SK-N-MC (cell line): ENCODE results near the gene HAGHL.

Source experiments
- DNase-seq: peaks from one replicate; pipeline ENCODE4 v3.0.0-alpha.2; 2011; ENCODE audit warnings: low read depth, low spot score
- H3K27ac ChIP-seq: fragments of 200-600 bp; sonication (generic); 2 replicates; pipeline ENCODE4 v1.5.1; 2016; ENCODE audit warnings: mixed run types
- H3K36me3 ChIP-seq: fragments of 200-600 bp; sonication (generic); 2 replicates; pipeline ENCODE4 v1.6.1; 2017; ENCODE audit warnings: antibody characterized with exemption, low read length, mixed read lengths; ENCODE audit not compliant: insufficient read depth
- H3K4me3 ChIP-seq: fragments of 200-600 bp; sonication (generic); 2 replicates; pipeline ENCODE4 v1.5.1; 2016
- H3K9ac ChIP-seq: fragments of 200-600 bp; sonication (generic); 2 replicates; pipeline ENCODE4 v1.8.0; 2017; ENCODE audit warnings: mixed run types, mixed read lengths; ENCODE audit not compliant: insufficient read length
- H3K9me3 ChIP-seq: fragments of 200-600 bp; sonication (generic); 2 replicates; pipeline ENCODE4 v1.6.1; 2017; ENCODE audit warnings: low read depth, mild to moderate bottlenecking, antibody characterized with exemption, low read length, moderate library complexity, mixed read lengths
- EZH2 ChIP-seq: fragments of 200-600 bp; sonication (generic); IDR thresholded peaks from one replicate; pipeline ENCODE4 v1.6.1; 2017; ENCODE audit warnings: antibody characterized with exemption
- FOXP2 ChIP-seq: optimal IDR thresholded peaks from 2 replicates; pipeline ENCODE3; 2011; ENCODE audit warnings: mild to moderate bottlenecking, moderate library complexity; ENCODE audit not compliant: insufficient read depth; ENCODE audit errors: extremely low read length, control extremely low read depth
- POLR2AphosphoS5 ChIP-seq: IDR thresholded peaks from 2 replicates; pipeline ENCODE4 v1.6.1; 2012; ENCODE audit warnings: mild to moderate bottlenecking, low read depth, low read length, borderline replicate concordance

The HAGHL gene

DNA sequence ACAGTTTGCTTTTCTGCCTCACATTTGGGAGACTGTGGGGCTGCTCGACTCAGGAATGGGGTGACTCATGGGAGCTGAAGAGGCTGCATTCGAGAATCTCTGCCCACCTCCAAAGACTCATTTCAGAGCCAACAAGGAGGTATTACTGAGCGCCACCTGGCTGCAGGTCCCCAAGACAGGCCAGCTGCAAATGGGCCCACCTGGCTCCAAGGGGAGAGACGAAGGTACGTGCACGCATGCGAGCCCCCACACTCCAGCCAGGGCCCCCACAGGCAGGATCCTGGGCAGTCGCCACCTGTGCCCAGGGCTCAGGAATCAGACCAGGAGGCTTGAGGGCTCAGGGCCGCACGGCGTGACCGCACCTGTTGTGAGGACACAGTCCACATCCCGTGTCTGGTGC is 6.0 kb downstream of the HAGHL start:
- no peak overlapping the region for H3K27ac ChIP-seq
- no peak overlapping the region for H3K4me3 ChIP-seq
- H3K9ac ChIP-seq: no peak overlapping the region
- no peak for DNase-seq
- H3K36me3 ChIP-seq: no peaks in the 10 kb centered on the region; the same call in 1 of the 2 replicates
- no peak for TF ChIP-seq POLR2AphosphoS5
- no peak for TF ChIP-seq FOXP2
- TF ChIP-seq EZH2: no peak
- H3K9me3 ChIP-seq: no peaks in the 10 kb centered on the region

DNA sequence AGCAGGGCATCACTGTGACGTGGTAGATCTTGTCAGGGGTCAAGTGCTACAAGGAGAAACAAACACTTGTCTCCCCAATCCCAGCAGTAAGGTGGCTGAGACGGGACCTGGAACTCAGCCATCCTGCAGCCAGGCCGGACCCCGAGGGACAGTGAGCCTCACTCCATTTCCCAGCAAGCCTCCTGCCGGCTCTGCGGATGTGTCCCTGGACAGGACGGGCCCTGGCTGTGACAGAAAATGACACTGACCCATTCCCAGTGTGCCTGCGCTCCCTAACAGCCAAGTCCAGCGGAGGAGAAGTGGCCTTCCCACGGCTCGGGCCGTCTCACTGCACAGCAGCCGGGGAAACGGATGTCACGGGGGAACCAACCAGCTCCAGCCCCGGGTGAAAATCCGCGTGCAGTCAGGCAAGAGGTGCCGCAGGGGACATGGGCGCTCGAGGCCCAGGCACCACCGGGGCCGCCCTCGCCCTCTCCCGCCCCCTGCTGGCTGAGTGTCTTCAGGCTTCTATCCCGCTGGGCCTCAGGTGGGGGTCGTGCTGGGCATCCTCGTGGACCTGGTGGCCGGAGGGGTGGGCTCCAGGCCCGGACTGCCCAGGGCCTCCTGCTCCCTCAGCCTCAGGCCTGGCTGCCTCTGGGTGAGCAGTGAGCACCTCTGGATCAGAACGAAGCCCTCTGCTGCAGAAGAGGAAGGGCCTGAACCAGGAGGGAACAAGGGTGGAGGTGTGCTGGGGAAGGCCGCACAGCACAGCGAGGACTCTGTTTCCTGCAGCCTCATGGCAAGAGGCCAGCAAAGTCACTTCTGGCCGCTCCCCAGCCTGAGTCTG is 6.7 kb downstream of the HAGHL start:
- no peak overlapping the region for H3K4me3 ChIP-seq
- no peak for TF ChIP-seq FOXP2
- TF ChIP-seq POLR2AphosphoS5: no peak
- TF ChIP-seq EZH2: no peak
- no peaks in the 10 kb centered on the region; the same call in 1 of the 2 replicates for H3K36me3 ChIP-seq
- no peak overlapping the region for H3K27ac ChIP-seq
- no peak overlapping the region for H3K9ac ChIP-seq
- H3K9me3 ChIP-seq: no peaks in the 10 kb centered on the region
- DNase-seq: no peak

DNA sequence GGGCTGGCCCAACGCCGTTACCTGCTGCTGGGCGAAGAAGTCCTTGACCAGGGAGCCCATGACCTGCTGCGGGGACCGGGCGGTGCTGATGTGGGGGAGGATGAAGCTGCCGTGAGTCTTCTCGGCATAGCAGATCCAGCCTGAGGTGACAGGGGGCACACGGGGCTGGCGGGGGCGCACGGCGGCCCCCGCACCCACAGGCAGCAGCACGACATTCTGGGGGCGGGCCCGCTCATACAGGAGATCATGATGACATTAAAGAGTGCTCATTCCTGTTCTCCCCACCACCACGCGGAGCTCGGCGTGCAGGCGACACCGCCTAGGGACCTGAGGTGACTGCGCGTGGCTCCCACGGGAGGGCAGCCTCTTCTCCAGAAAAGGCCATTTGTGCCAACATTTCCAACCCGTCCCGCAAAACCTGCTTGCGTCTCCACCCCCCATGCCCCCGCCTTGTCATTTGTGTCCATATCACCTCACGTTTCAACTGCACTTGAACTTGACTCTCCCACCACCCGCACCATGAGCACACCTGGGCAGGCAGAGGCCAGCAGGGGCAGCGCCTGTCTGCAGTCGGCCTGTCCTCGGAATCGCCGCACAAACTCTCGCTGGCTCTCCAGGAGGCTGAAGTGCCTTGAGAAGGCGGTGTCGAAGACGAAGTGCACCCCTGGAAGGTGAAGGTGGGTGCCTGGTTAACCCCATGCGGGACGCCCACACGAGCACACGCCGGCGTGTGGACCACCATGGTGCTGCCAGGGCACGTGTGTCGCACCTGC is 7.5 kb downstream of the HAGHL start:
- no peak overlapping the region for H3K27ac ChIP-seq
- no peak for DNase-seq
- no peaks in the 10 kb centered on the region for H3K9me3 ChIP-seq
- H3K4me3 ChIP-seq: no peak overlapping the region
- H3K9ac ChIP-seq: no peak overlapping the region
- TF ChIP-seq POLR2AphosphoS5 (no peak), FOXP2 (no peak), EZH2 (no peak)
- H3K36me3 ChIP-seq: no peaks in the 10 kb centered on the region; the same call in 1 of the 2 replicates

DNA sequence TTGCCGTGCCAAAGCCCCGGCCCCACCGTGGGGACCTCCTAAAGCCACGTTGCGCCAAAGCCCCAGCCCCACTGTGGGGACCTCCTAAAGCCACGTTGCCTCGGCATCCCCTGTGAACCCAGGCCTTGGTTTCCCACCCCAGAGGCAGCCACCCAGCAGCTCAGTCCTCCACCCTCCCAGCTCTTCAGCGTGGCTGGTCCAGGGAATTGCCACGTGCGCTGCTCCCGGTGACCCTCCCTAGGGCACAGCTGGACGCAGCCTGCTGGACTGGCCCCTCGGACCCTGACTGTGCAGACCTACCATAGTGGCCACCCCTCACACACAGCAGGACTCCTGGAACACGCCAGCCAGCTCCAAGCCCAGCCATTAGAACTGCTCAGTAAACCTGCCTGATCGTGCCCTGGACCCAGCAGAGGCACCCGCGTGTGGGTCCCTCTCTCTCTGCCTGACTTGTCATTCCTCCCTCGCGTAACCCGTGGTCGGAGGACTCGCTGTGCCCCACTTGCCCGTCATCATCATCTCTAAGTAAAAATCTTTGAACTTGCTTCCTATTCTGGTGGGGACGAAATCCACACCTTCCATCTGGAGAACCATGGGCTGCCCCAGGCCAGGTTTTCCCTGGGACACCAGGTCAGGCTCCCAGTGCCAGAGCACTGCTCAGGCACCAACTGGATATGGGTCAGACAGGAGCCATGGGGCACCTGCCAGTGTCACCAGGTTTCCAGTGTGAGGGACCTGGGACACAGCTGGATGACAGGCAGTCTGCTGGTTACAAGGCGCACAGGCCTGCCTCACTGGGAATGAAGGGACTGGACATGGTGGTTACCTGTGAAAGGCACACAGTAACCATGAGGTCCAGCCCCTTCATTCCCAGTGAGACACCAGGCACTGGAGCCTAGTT is 8.3 kb downstream of the HAGHL start:
- H3K36me3 ChIP-seq: no peaks in the 10 kb centered on the region; the same call in 1 of the 2 replicates
- no peak overlapping the region for H3K27ac ChIP-seq
- no peaks in the 10 kb centered on the region for H3K9me3 ChIP-seq
- no peak for DNase-seq
- TF ChIP-seq FOXP2 (no peak), EZH2 (no peak), POLR2AphosphoS5 (no peak)
- H3K9ac ChIP-seq: no peak overlapping the region
- H3K4me3 ChIP-seq: no peak overlapping the region

DNA sequence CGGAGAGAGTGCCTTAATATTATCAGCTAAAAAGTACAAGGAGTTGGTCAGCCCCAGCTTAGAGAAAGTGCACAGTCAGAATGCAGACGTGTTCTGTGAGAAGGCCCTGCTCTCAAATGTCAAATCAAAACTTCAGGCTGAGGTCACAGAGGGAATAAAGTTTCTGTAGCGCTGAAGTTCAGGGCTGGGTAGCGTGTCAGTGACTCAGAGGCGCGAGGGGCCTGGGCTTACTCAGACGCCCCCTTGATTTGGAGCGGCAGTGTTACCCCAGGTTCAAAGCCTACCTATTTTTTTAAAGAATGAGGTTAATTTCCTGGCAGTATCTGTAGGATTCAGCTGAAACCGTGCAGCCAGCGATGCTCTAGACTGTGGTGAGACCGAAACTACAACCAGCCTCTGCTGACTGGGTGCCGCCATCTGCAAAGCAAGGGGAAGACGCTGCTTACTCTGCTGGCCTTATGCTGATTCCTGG is 9.1 kb downstream of the HAGHL start:
- TF ChIP-seq FOXP2 (no peak), EZH2 (no peak), POLR2AphosphoS5 (no peak)
- Histone ChIP-seq H3K27ac (no peak overlapping the region), H3K36me3 (no peaks in the 10 kb centered on the region; the same call in 1 of the 2 replicates), H3K9ac (no peak overlapping the region), H3K9me3 (no peaks in the 10 kb centered on the region), H3K4me3 (no peak overlapping the region)
- no peak for DNase-seq

DNA sequence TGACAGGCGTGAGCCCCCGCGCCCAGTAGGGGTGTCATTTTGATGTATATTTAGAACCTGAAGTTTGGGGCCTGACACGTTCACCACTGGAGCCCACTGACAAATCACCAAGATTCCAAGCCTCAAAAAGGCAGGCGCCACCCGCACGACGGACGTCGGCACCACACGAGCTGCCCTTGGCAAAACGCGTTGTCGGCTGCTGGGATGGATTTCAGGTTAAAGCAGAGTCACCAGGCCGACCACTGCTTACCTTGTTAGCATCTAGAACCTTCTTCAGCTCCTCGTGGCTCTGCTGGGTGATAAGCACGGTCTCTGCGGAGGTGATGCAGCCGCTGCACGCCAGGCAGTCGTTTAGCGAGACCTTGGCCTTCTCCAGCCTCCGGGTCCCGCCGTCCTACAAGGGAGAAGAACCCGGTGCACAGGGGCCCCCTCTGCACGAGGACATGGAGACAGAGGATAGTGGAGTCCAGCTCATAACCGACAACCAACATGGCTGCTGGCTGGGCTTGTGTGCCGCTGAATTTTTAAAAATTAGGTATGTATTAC is 10.1 kb downstream of the HAGHL start:
- no peak overlapping the region for H3K9ac ChIP-seq
- no peak overlapping the region for H3K4me3 ChIP-seq
- H3K36me3 ChIP-seq: no peaks in the 10 kb centered on the region; the same call in 1 of the 2 replicates
- H3K9me3 ChIP-seq: no peaks in the 10 kb centered on the region
- no peak overlapping the region for H3K27ac ChIP-seq
- DNase-seq: no peak
- TF ChIP-seq FOXP2 (no peak), EZH2 (no peak), POLR2AphosphoS5 (no peak)

DNA sequence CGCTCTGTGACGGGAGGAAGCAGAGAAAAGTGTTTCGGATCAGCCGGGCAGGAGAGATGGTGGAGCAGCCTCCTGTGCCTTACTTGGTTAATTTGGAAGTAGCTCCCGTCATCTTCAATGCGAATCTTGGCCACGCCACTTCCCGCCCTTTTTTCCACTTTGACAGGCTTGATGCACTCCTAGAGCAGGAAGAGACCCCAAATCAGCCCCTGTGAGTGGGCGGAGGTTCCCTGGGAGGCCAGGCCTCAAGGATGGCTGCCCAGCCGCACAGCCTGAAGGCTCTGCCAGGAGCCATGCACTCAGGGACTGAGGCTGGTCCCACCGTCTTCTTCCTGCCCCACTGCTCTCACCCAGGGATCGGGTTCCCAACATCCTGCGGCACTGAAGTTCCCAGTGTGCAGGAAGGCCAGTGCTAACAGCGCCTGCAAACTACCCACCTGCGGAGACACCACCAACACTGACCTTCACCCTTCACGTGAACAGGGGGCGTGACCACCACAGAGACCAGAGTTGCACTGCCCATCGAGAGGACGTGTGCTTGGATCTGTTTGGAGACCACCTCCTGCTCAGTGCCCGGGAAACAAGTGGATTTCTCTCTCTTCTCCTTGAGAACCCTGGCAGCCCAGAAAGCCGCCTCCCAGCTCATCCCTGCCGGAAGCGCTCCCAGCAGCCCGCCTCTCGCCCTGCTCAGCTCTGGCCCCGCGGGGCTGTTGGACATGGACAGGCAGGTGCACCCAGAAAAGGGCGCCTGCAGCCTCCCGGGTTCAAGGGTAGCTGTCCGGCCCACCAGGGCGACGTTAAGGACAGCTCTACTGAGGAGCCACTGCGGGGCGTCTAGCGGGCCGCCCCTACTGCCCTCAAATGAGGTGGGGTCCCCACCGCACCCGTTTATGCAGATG is 12.9 kb downstream of the HAGHL start:
- H3K9ac ChIP-seq: peak overlapping the region; percentile 92
- no peaks in the 10 kb centered on the region for H3K9me3 ChIP-seq
- H3K4me3 ChIP-seq: peak overlapping the region; percentile 88
- no peaks in the 10 kb centered on the region; the same call in 1 of the 2 replicates for H3K36me3 ChIP-seq
- no peak for DNase-seq
- no peak overlapping the region for H3K27ac ChIP-seq
- TF ChIP-seq FOXP2 (no peak), POLR2AphosphoS5 (no peak), EZH2 (no peak)

DNA sequence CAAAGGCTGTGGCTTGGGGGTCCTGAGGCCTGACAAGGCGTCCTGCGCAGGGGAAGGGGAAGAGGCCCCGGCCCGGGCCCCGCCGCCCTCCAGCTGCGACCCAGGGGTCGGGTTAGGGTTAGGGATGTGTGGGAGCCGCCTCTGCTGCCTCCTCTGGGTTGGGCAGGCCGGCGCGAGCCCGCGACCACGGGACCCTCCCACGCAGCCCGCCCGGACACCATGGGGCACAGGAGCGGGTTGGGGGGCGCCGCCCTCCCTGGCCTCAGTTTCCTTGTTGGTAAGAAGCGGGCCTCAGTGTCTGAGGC is 13.5 kb downstream of the HAGHL start:
- Histone ChIP-seq H3K9ac (peak overlapping the region; percentile 92), H3K9me3 (no peaks in the 10 kb centered on the region), H3K27ac (no peak overlapping the region), H3K4me3 (peak overlapping the region; percentile 88), H3K36me3 (no peaks in the 10 kb centered on the region; the same call in 1 of the 2 replicates)
- no peak for DNase-seq
- TF ChIP-seq POLR2AphosphoS5 (no peak), FOXP2 (no peak), EZH2 (no peak)
